Endothelial cell of umbilical vein (primary cell): ENCODE data around the gene FAM98A. TPM values are rescaled to one million over a fixed set of nuclear protein-coding genes. Genes with fewer than 3 reads are reported as not detected.

ENCODE experiments used
- BruUV-seq: library from RNA; stranded (reverse); fragments of 400-500 nt; replicated peaks from 2 replicates; lab custom pipeline; 2021; lab: Mats Ljungman, UMichigan
- CTCF ChIA-PET: fragments of 300-600, 350-600 bp; sonication (Branson Sonifier 250); formaldehyde crosslinking; loops from one replicate; lab custom pipeline; 2021; ENCODE audit warnings: antibody characterized with exemption, inconsistent platforms; lab: Charles Lee
- POLR2A ChIA-PET: fragments of 300-600, 350-600 bp; sonication (Branson Sonifier 250); formaldehyde crosslinking; loops from one replicate; lab custom pipeline; 2021; ENCODE audit warnings: antibody characterized with exemption, inconsistent platforms; lab: Charles Lee
- DNase-seq: peaks from one replicate; pipeline ENCODE4 v3.0.0-alpha.2; 2011; ENCODE audit warnings: low read depth, low spot score
- FAIRE-seq: peaks from 2 replicates; lab custom pipeline; 2011; peaks lifted over from hg19 to GRCh38; lab: Jason Lieb, UNC
- H2AFZ ChIP-seq: 2 replicates; pipeline ENCODE4 v1.6.0; 2012; ENCODE audit warnings: low read depth, low read length, control low read depth, inconsistent platforms
- H3K27ac ChIP-seq: 2 replicates; pipeline ENCODE4 v1.5.1; 2011; ENCODE audit warnings: low read depth, mild to moderate bottlenecking, control low read depth, low read length, moderate library complexity; ENCODE audit not compliant: insufficient read depth
- H3K27me3 ChIP-seq, 2 experiments: 2 replicates each; pipeline versions ENCODE4 v1.6.0 to v1.6.1; 2011; ENCODE audit warnings: low read length in 2 of 2, mixed read lengths in 1 of 2; ENCODE audit not compliant: control insufficient read depth in 2 of 2, insufficient read depth in 2 of 2
- H3K36me3 ChIP-seq, 2 experiments: 2 replicates in 1 of 2; 3 replicates in 1 of 2; pipeline ENCODE4 v1.5.1; 2011; ENCODE audit warnings: low read length in 2 of 2, mild to moderate bottlenecking in 1 of 2, moderate library complexity in 1 of 2; ENCODE audit not compliant: control insufficient read depth in 2 of 2, insufficient read depth in 2 of 2; ENCODE audit errors: extremely low read depth in 1 of 2
- H3K4me1 ChIP-seq: 3 replicates; pipeline ENCODE4 v1.5.1; 2011; ENCODE audit warnings: mild to moderate bottlenecking, low read length; ENCODE audit not compliant: control insufficient read depth, insufficient read depth; ENCODE audit errors: extremely low read depth
- H3K4me2 ChIP-seq: 2 replicates; pipeline ENCODE4 v1.6.1; 2011; ENCODE audit warnings: low read length, control low read depth, mixed read lengths; ENCODE audit not compliant: insufficient read depth
- H3K4me3 ChIP-seq, 3 experiments: fragments of 200-600 bp in 1 of 3; sonication (generic), shearing (Covaris generic) in 1 of 3; replicated peaks in 1 of 3; 2 replicates each; pipeline ENCODE4 v1.5.1; 2011 to 2016; ENCODE audit warnings: control low read depth in 3 of 3, low read length in 3 of 3, mild to moderate bottlenecking in 2 of 3, inconsistent platforms in 1 of 3, low read depth in 1 of 3, moderate library complexity in 1 of 3; ENCODE audit not compliant: insufficient read depth in 1 of 3
- H3K79me2 ChIP-seq: 2 replicates; pipeline ENCODE4 v1.6.0; 2012; ENCODE audit warnings: low read length, inconsistent platforms; ENCODE audit not compliant: control insufficient read depth, insufficient read depth
- H3K9ac ChIP-seq: replicated peaks from 2 replicates; pipeline ENCODE3; 2011; ENCODE audit warnings: low read length, control low read depth; ENCODE audit not compliant: insufficient read depth; ENCODE audit errors: extremely low read depth
- H3K9me1 ChIP-seq: replicated peaks from 3 replicates; pipeline ENCODE4 v1.6.0; 2011; ENCODE audit warnings: mild to moderate bottlenecking, low read length; ENCODE audit not compliant: control insufficient read depth, insufficient read depth; ENCODE audit errors: extremely low read depth
- H3K9me3 ChIP-seq: replicated peaks from 2 replicates; pipeline ENCODE4 v1.5.1; 2012; ENCODE audit warnings: low read length, inconsistent platforms; ENCODE audit not compliant: control insufficient read depth, insufficient read depth
- H4K20me1 ChIP-seq: replicated peaks from 2 replicates; pipeline ENCODE3; 2011; ENCODE audit warnings: mild to moderate bottlenecking, low read length; ENCODE audit not compliant: control insufficient read depth, insufficient read depth; ENCODE audit errors: extremely low read depth
- CTCF ChIP-seq, 2 donors: IDR thresholded peaks; 1 replicate in 1 of 2; 2 replicates in 1 of 2; pipeline ENCODE4 v1.5.1; 2011; ENCODE audit warnings: low read length in 2 of 2, mild to moderate bottlenecking in 2 of 2, moderate library complexity in 2 of 2, control low read depth in 1 of 2, inconsistent platforms in 1 of 2, low read depth in 1 of 2; ENCODE audit not compliant: insufficient read depth in 1 of 2; ENCODE audit errors: extremely low read depth in 1 of 2
- EZH2 ChIP-seq: IDR thresholded peaks from 2 replicates; pipeline ENCODE4 v1.6.1; 2012; ENCODE audit warnings: borderline replicate concordance, low read depth, mild to moderate bottlenecking, moderate library complexity, low read length, inconsistent platforms; ENCODE audit not compliant: severe bottlenecking
- FOS ChIP-seq: IDR thresholded peaks from 2 replicates; pipeline ENCODE4 v1.6.1; 2011; ENCODE audit warnings: mild to moderate bottlenecking, low read length, moderate library complexity, borderline replicate concordance; ENCODE audit not compliant: insufficient read depth
- GATA2 ChIP-seq: IDR thresholded peaks from 2 replicates; pipeline ENCODE4 v1.7.0; 2011; ENCODE audit warnings: low read depth, mild to moderate bottlenecking, moderate library complexity, mixed read lengths, low read length; ENCODE audit not compliant: insufficient read length, insufficient read depth
- JUN ChIP-seq: IDR thresholded peaks from 2 replicates; pipeline ENCODE4 v1.6.1; 2011; ENCODE audit warnings: borderline replicate concordance, low read depth; ENCODE audit not compliant: insufficient read length, insufficient read depth
- MAX ChIP-seq: IDR thresholded peaks from 2 replicates; pipeline ENCODE4 v1.6.1; 2011; ENCODE audit not compliant: insufficient read depth, insufficient read length
- MYC ChIP-seq: IDR thresholded peaks from one replicate; pipeline ENCODE4 v1.6.1; 2011; ENCODE audit warnings: mild to moderate bottlenecking, low read depth, low read length
- POLR2A ChIP-seq: IDR thresholded peaks from 2 replicates; pipeline ENCODE4 v1.6.1; 2012; ENCODE audit warnings: low read depth, mild to moderate bottlenecking, control low read depth, low read length
- POLR2AphosphoS5 ChIP-seq: IDR thresholded peaks from 2 replicates; pipeline ENCODE4 v1.6.1; 2012; ENCODE audit warnings: low read depth, mild to moderate bottlenecking, control low read depth, low read length, moderate library complexity; ENCODE audit not compliant: insufficient read depth
- dilution Hi-C: fragments of 300-500 bp; cut with MboI; formaldehyde crosslinking; loops from one replicate; pipeline ENCODE4 v1.15.0; 2019; ENCODE audit warnings: low sequenced_read_pairs; ENCODE audit not compliant: extremely low pct_ligation_motif_present
- intact Hi-C: fragments of 100-400 bp; cut with micrococcal nuclease; formaldehyde crosslinking; loops from one replicate; pipeline ENCODE4 v1.10.0; 2022
- polyA plus RNA-seq, 4 experiments: library from polyadenylated mRNA; depleted of rRNA in 3 of 4; stranded (reverse) in 3 of 4; unstranded in 1 of 4; fragments of >200 nt; gene quantifications; 2 replicates each; pipeline versions ENCODE4 v1.2.1 to v1.2.3, GENCODE V29; 2011 to 2012; ENCODE audit warnings: missing spikeins in 1 of 4
- total RNA-seq: library from RNA; stranded (reverse); gene quantifications from 2 replicates; pipeline ENCODE4 v1.2.3, GENCODE V29; 2021

FAM98A gene
- total and polyA plus RNA-seq, 2 donors (not counting 3 experiments of a cell fraction or from before 2014, with no cell fraction given): 52.8 to 97.1 TPM

- H3K27ac ChIP-seq: peak overlapping the region; percentile 67
- FAIRE-seq: peak; percentile 61
- ChIA-PET CTCF (interaction anchor here (0.9 to 2.8 kb wide), 10 partner anchors 10 to 1813 kb away, joined by 3 to 12 read pairs (median 4); no protein-coding TSS in a partner anchor), POLR2A (no interaction called here)
- H2AFZ ChIP-seq: peak overlapping the region; percentile 84
- H3K4me2 ChIP-seq: peak overlapping the region; percentile 89
- TF ChIP-seq MYC (no peak), POLR2AphosphoS5 (no peak), CTCF (IDR thresholded peaks at IDR 0.05; ENCODE audit: extremely low read depth in 1 of 2, insufficient read depth in 1 of 2, low read depth in 1 of 2, low read length in 2 of 2) (no peak), FOS (no peak), POLR2A (no peak), EZH2 (no peak), JUN (no peak), GATA2 (no peak), MAX (no peak)
- no TSS peak for BruUV-seq
- H4K20me1 ChIP-seq: no peaks in the 10 kb centered on the region
- H3K4me1 ChIP-seq: peaks cover 19% of the 10 kb centered on the region
- peaks cover 36% of the 10 kb centered on the region for H3K79me2 ChIP-seq
- no peaks in the 10 kb centered on the region for H3K9me1 ChIP-seq
- dilution Hi-C loops (no loop called here), intact Hi-C loops (no loop called here)
- H3K9ac ChIP-seq: peak overlapping the region; percentile 64
- peaks cover 2 to 7% of the 10 kb centered on the region in 2 experiments for H3K36me3 ChIP-seq
- H3K4me3 ChIP-seq: peak overlapping the region; percentile 71 to 81 (median 75)
- DNase-seq: peak; percentile 61
- no peaks in the 10 kb centered on the region for H3K9me3 ChIP-seq
- peaks cover 0 to 4% of the 10 kb centered on the region in 2 experiments for H3K27me3 ChIP-seq
These were observed 431 bp downstream of the FAM98A start for GRCh38 chr2:33598561-33599174.
